22Rv1 (cell line): ENCODE results near the gene PLEKHA8.

Experiments used
- ZFX ChIP-seq: fragments of 450-650 bp; IDR thresholded peaks from 2 replicates; pipeline ENCODE4 v1.6.1; 2017; ENCODE audit warnings: antibody characterized with exemption, borderline replicate concordance
- TF ChIP-seq, protein P1 (sequence below): fragments of 450-650 bp; IDR thresholded peaks from 2 replicates; pipeline ENCODE4 v1.5.1; 2017; ENCODE audit warnings: mild to moderate bottlenecking

- TF ChIP-seq, protein P1, sequence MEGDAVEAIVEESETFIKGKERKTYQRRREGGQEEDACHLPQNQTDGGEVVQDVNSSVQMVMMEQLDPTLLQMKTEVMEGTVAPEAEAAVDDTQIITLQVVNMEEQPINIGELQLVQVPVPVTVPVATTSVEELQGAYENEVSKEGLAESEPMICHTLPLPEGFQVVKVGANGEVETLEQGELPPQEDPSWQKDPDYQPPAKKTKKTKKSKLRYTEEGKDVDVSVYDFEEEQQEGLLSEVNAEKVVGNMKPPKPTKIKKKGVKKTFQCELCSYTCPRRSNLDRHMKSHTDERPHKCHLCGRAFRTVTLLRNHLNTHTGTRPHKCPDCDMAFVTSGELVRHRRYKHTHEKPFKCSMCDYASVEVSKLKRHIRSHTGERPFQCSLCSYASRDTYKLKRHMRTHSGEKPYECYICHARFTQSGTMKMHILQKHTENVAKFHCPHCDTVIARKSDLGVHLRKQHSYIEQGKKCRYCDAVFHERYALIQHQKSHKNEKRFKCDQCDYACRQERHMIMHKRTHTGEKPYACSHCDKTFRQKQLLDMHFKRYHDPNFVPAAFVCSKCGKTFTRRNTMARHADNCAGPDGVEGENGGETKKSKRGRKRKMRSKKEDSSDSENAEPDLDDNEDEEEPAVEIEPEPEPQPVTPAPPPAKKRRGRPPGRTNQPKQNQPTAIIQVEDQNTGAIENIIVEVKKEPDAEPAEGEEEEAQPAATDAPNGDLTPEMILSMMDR, result no peak
- TF ChIP-seq ZFX, result no peak
Measured at GRCh38 chr7:30080818-30081217, 52.6 kb downstream of the PLEKHA8 start.
